IMR-90 (cell line): ENCODE data around the gene SYNE1. TPM values are rescaled to one million over a fixed set of nuclear protein-coding genes. Genes with fewer than 3 reads are reported as not detected.
"Not testable (repeated sequence)": the region's sequence is repeated elsewhere in the genome, so short reads cannot be mapped to it uniquely, and the experiment has no call there.

ENCODE experiments used
- ATAC-seq: fragments of 200-7000 bp; cut with Tn5 transposase; 2 replicates; pipeline ENCODE4 v1.9.1; 2020; ENCODE audit warnings: low read depth, mild to moderate bottlenecking, moderate library complexity
- BruUV-seq: library from RNA; stranded (reverse); fragments of 400-500 nt; replicated peaks from 2 replicates; lab custom pipeline; 2021; lab: Mats Ljungman, UMichigan
- CTCF ChIA-PET: fragments of 300-600 bp; formaldehyde crosslinking; extraction: SDS; loops from one replicate; lab custom pipeline; 2021; ENCODE audit warnings: antibody characterized with exemption; lab: Yijun Ruan, JAX
- POLR2A ChIA-PET: fragments of 300-600 bp; sonication (Branson Sonifier 250); formaldehyde crosslinking; loops from one replicate; lab custom pipeline; 2022; ENCODE audit warnings: antibody characterized with exemption; ENCODE audit not compliant: unreplicated experiment; lab: Charles Lee
- DNase-seq: peaks from one replicate; pipeline ENCODE4 v3.0.0; 2013
- H2AFZ ChIP-seq: replicated peaks from 2 replicates; pipeline ENCODE3; 2013; ENCODE audit warnings: low read length, mild to moderate bottlenecking; ENCODE audit not compliant: poor library complexity
- H2AK5ac ChIP-seq: 2 replicates; pipeline ENCODE4 v1.6.1; 2013; ENCODE audit warnings: low read depth, low read length, inconsistent platforms
- H2AK9ac ChIP-seq: replicated peaks from 2 replicates; pipeline ENCODE3; 2013; ENCODE audit warnings: mild to moderate bottlenecking, low read depth, low read length, moderate library complexity; ENCODE audit not compliant: poor library complexity
- H2BK120ac ChIP-seq: 2 replicates; pipeline ENCODE4 v1.6.1; 2013; ENCODE audit warnings: low read depth, low read length, inconsistent platforms
- H2BK15ac ChIP-seq: 3 replicates; pipeline ENCODE4 v1.6.1; 2013; ENCODE audit warnings: low read depth, low read length, inconsistent platforms
- H2BK20ac ChIP-seq: 2 replicates; pipeline ENCODE4 v1.6.1; 2013; ENCODE audit warnings: low read depth, mild to moderate bottlenecking, inconsistent platforms, low read length, moderate library complexity
- H2BK5ac ChIP-seq: 2 replicates; pipeline ENCODE4 v1.6.1; 2013; ENCODE audit warnings: mild to moderate bottlenecking, low read depth, low read length, inconsistent platforms; ENCODE audit not compliant: poor library complexity, severe bottlenecking
- H3K14ac ChIP-seq: replicated peaks from 2 replicates; pipeline ENCODE4 v1.6.1; 2013; ENCODE audit warnings: low read depth, low read length, inconsistent platforms
- H3K18ac ChIP-seq: 2 replicates; pipeline ENCODE4 v1.6.1; 2013; ENCODE audit warnings: low read depth, low read length, control low read depth
- H3K23ac ChIP-seq: 2 replicates; pipeline ENCODE4 v1.6.1; 2013; ENCODE audit warnings: low read depth, low read length, inconsistent platforms
- H3K27ac ChIP-seq: 2 replicates; pipeline ENCODE4 v1.5.1; 2013; ENCODE audit warnings: mild to moderate bottlenecking, control low read depth, low read length; ENCODE audit not compliant: insufficient read depth
- H3K27me3 ChIP-seq: 2 replicates; pipeline ENCODE4 v1.6.1; 2013; ENCODE audit warnings: low read length; ENCODE audit not compliant: control insufficient read depth, insufficient read depth
- H3K36me3 ChIP-seq: 2 replicates; pipeline ENCODE4 v1.6.1; 2013; ENCODE audit warnings: low read length, mixed read lengths; ENCODE audit not compliant: control insufficient read depth, insufficient read depth
- H3K4ac ChIP-seq: 2 replicates; pipeline ENCODE4 v1.6.1; 2013; ENCODE audit warnings: low read depth, low read length, inconsistent platforms
- H3K4me1 ChIP-seq: 2 replicates; pipeline ENCODE4 v1.6.1; 2013; ENCODE audit warnings: low read length, mixed read lengths; ENCODE audit not compliant: control insufficient read depth, insufficient read depth
- H3K4me2 ChIP-seq: 2 replicates; pipeline ENCODE4 v1.6.1; 2013; ENCODE audit warnings: low read depth, mild to moderate bottlenecking, control low read depth, low read length, moderate library complexity
- H3K4me3 ChIP-seq: 2 replicates; pipeline ENCODE4 v1.5.1; 2013; ENCODE audit warnings: low read depth, mild to moderate bottlenecking, control low read depth, low read length, moderate library complexity; ENCODE audit not compliant: insufficient read depth
- H3K56ac ChIP-seq: 2 replicates; pipeline ENCODE4 v1.6.1; 2013; ENCODE audit warnings: low read length, inconsistent platforms; ENCODE audit not compliant: insufficient read depth; ENCODE audit errors: extremely low read depth
- H3K79me1 ChIP-seq, 2 experiments: 2 replicates each; pipeline ENCODE4 v1.6.1; 2013; ENCODE audit warnings: low read length in 2 of 2, inconsistent platforms in 1 of 2, low read depth in 1 of 2
- H3K9ac ChIP-seq: 2 replicates; pipeline ENCODE4 v1.6.1; 2013; ENCODE audit warnings: low read depth, low read length, control low read depth
- H3K9me1 ChIP-seq: 2 replicates; pipeline ENCODE4 v1.6.1; 2013; ENCODE audit warnings: low read length, inconsistent platforms; ENCODE audit not compliant: insufficient read depth
- H3K9me3 ChIP-seq: 2 replicates; pipeline ENCODE4 v1.6.1; 2013; ENCODE audit warnings: low read length; ENCODE audit not compliant: control insufficient read depth, insufficient read depth
- H4K20me1 ChIP-seq: 2 replicates; pipeline ENCODE4 v1.6.1; 2013; ENCODE audit warnings: low read length, inconsistent platforms; ENCODE audit not compliant: insufficient read depth
- H4K5ac ChIP-seq: 2 replicates; pipeline ENCODE4 v1.6.1; 2013; ENCODE audit warnings: mild to moderate bottlenecking, low read depth, low read length, control low read depth
- H4K8ac ChIP-seq, 2 experiments: 2 replicates each; pipeline ENCODE4 v1.6.1; 2013; ENCODE audit warnings: low read depth in 2 of 2, low read length in 2 of 2, control low read depth in 1 of 2, inconsistent platforms in 1 of 2
- H4K91ac ChIP-seq: 2 replicates; pipeline ENCODE4 v1.6.1; 2013; ENCODE audit warnings: low read depth, low read length, inconsistent platforms; ENCODE audit not compliant: insufficient read depth
- WGBS, 2 experiments: methylation state at CpG; one replicate each; pipeline versions ENCODE4 v1.1.5 to v1.1.7; 2013; ENCODE audit warnings: missing lambda C conversion rate in 2 of 2; ENCODE audit not compliant: insufficient read length in 1 of 2; ENCODE audit errors: extremely low coverage in 2 of 2; 5-methylcytosine and 5-hydroxymethylcytosine counted together
- dilution Hi-C: fragments of 300-500 bp; cut with HindIII; formaldehyde crosslinking; loops from one replicate; pipeline ENCODE4 v1.14.3; 2018; ENCODE audit warnings: low sequenced_read_pairs; ENCODE audit not compliant: unreplicated experiment
- in situ Hi-C: fragments of 300-500 bp; cut with MboI; formaldehyde crosslinking; loops from 3 replicates; pipeline ENCODE4 v1.14.3; 2019; ENCODE audit warnings: low sequenced_read_pairs, inconsistent platforms, mixed read lengths
- intact Hi-C: fragments of 100-400 bp; cut with micrococcal nuclease; formaldehyde crosslinking; loops from 2 replicates; pipeline ENCODE4 v1.10.0; 2022
- polyA plus RNA-seq, 3 experiments: library from polyadenylated mRNA; depleted of rRNA; stranded (reverse); fragments of >200 nt; gene quantifications; 2 replicates each; pipeline ENCODE4 v1.2.3, GENCODE V29; 2012; ENCODE audit warnings: low replicate concordance in 1 of 3
- total RNA-seq: library from RNA; depleted of rRNA; stranded (reverse); fragments of >200 nt; gene quantifications from 2 replicates; pipeline ENCODE4 v1.2.3, GENCODE V29; 2012

Gene SYNE1
- total and polyA plus RNA-seq, 2 of the 4 experiments (the other 2 are of a cell fraction) = 34.1 to 159 TPM

DNA sequence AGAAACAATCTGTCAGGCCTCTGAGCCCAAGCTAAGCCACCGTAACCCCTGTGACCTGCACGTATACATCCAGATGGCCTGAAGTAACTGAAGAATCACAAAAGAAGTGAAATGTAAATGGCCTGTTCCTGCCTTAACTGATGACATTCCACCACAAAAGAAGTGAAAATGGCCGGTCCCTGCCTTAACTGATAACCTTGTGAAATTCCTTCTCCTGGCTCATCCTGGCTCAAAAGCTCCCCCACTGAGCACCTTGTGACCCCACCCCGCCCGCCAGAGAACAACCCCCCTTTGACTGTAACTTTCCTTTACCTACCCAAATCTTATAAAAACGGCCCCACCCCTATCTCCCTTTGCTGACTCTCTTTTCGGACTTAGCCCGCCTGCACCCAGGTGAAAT lies 45.8 kb upstream of the SYNE1 start:
- in situ Hi-C loops, H3K56ac ChIP-seq, H3K18ac ChIP-seq, H2AK5ac ChIP-seq, H2BK120ac ChIP-seq, H3K4ac ChIP-seq, H3K27ac ChIP-seq, H3K4me3 ChIP-seq, POLR2A ChIA-PET, H3K79me1 ChIP-seq, intact Hi-C loops, H3K9ac ChIP-seq, H3K9me1 ChIP-seq, ATAC-seq, H3K27me3 ChIP-seq, H2BK20ac ChIP-seq, H4K5ac ChIP-seq, dilution Hi-C loops, H2AFZ ChIP-seq, H3K36me3 ChIP-seq, H4K91ac ChIP-seq, H4K20me1 ChIP-seq, H3K23ac ChIP-seq, H2BK15ac ChIP-seq, H2AK9ac ChIP-seq, DNase-seq, H4K8ac ChIP-seq, H3K4me2 ChIP-seq, H3K14ac ChIP-seq, BruUV-seq, H3K4me1 ChIP-seq, CTCF ChIA-PET, H2BK5ac ChIP-seq, H3K9me3 ChIP-seq: not testable (repeated sequence)
- no CpG with 5 or more reads among the region's 8 CpGs for WGBS, 2 experiments
